ENCODE measurements around the gene LAMP5. TPM values are rescaled to one million over a fixed set of nuclear protein-coding genes. Genes with fewer than 3 reads are reported as not detected.

LAMP5 gene
- total and polyA plus RNA-seq, 10 donors = 0.26 to 1.5 (median 0.73) TPM

DNA sequence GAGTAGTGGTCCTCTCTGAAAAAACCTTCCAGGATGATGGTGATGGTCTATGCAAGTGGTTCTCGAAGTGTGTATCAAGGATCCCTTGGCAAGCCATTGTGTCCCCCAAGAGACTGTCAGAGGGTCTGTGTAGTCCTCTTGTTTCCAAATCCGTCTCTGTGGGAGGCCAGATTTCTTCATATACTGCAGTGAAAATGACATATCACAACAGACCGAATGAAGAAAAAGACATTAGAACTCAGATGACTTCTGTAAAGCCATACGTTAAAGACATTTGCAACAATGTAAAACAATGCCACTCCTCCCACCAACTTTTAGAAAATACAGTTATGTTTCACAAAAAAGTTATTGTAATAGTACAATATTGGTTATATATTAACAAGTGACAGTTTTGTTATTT lies 27.2 kb upstream of the LAMP5 start:
- 84 to 93% (median 87%) methylated on average over 4 of the region's 4 CpGs for WGBS, 5 donors
- H3K27me3 ChIP-seq (replicated peaks in 1 of 7) = no peaks in the 10 kb centered on the region
- no peaks in the 10 kb centered on the region for H3K36me3 ChIP-seq
- no peak overlapping the region for H3K4me3 ChIP-seq
- TF ChIP-seq POLR2A (IDR thresholded peaks at IDR 0.05) = no peak
- no peak for TF ChIP-seq CTCF (IDR thresholded peaks at IDR 0.05 in 8 of 11, conservative IDR thresholded peaks at IDR 0.05 in 3 of 11)
- no peak for TF ChIP-seq POLR2AphosphoS5 (IDR thresholded peaks at IDR 0.05)
- no peak overlapping the region for H3K27ac ChIP-seq
- intact Hi-C loops (cut with DNase I; ENCODE audit: low total_unique reads) = no loop called here
- no peak for DNase-seq
- no peaks in the 10 kb centered on the region for H3K9me3 ChIP-seq
- peaks cover 0 to 9% (median 7%) of the 10 kb centered on the region in 6 donors for H3K4me1 ChIP-seq

GRCh38 chr20:9488063-9488462 lies 26.3 kb upstream of the LAMP5 start:
- Histone ChIP-seq H3K36me3 (no peaks in the 10 kb centered on the region), H3K4me3 (no peak overlapping the region), H3K27me3 (replicated peaks in 1 of 7) (no peaks in the 10 kb centered on the region), H3K9me3 (no peaks in the 10 kb centered on the region), H3K27ac (no peak overlapping the region), H3K4me1 (peaks cover 0 to 1% (median under 1%) of the 10 kb centered on the region in 6 donors)
- DNase-seq = no peak
- WGBS, 5 donors = 38 to 43% (median 42%) methylated on average over 2 of the region's 2 CpGs
- intact Hi-C loops (cut with DNase I; ENCODE audit: low total_unique reads) = no loop called here
- TF ChIP-seq POLR2AphosphoS5 (IDR thresholded peaks at IDR 0.05) (no peak), POLR2A (IDR thresholded peaks at IDR 0.05) (no peak), CTCF (IDR thresholded peaks at IDR 0.05 in 8 of 11, conservative IDR thresholded peaks at IDR 0.05 in 3 of 11) (no peak)

GRCh38 chr20:9490161-9490560 lies 24.2 kb upstream of the LAMP5 start:
- Histone ChIP-seq H3K4me1 (no peaks in the 10 kb centered on the region), H3K27ac (no peak overlapping the region), H3K27me3 (replicated peaks in 1 of 7) (no peaks in the 10 kb centered on the region), H3K4me3 (no peak overlapping the region), H3K9me3 (no peaks in the 10 kb centered on the region), H3K36me3 (no peaks in the 10 kb centered on the region)
- no peak for DNase-seq
- WGBS, 5 donors = 79 to 85% (median 79%) methylated on average over 3 of the region's 3 CpGs
- TF ChIP-seq POLR2A (IDR thresholded peaks at IDR 0.05) = no peak
- TF ChIP-seq POLR2AphosphoS5 (IDR thresholded peaks at IDR 0.05) = no peak
- no peak for TF ChIP-seq CTCF (IDR thresholded peaks at IDR 0.05 in 8 of 11, conservative IDR thresholded peaks at IDR 0.05 in 3 of 11)
- intact Hi-C loops (cut with DNase I; ENCODE audit: low total_unique reads) = no loop called here

DNA sequence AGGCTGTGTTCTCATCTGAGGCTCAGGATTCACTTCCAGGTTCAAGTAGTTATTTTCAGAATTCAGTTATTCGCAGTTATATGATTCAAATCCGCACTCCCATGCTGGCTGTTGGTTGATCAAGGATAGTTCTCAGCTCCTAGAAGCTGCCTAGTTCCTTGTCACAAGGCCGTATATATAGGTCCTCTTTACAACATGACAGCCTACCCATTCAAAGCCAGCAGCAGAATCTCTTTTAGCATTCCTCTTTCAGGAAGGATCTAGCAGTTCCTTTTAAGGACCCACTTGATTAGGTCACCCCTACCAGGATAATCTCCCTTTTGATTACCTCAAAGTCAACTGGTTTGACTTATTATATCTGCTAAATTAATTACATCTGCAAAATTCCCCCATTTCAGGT lies 23.8 kb upstream of the LAMP5 start:
- no peaks in the 10 kb centered on the region for H3K27me3 ChIP-seq (replicated peaks in 1 of 7)
- intact Hi-C loops (cut with DNase I; ENCODE audit: low total_unique reads) = no loop called here
- H3K4me1 ChIP-seq = no peaks in the 10 kb centered on the region
- H3K4me3 ChIP-seq = no peak overlapping the region
- no peaks in the 10 kb centered on the region for H3K9me3 ChIP-seq
- no peak for DNase-seq
- no peaks in the 10 kb centered on the region for H3K36me3 ChIP-seq
- no peak overlapping the region for H3K27ac ChIP-seq
- TF ChIP-seq POLR2A (IDR thresholded peaks at IDR 0.05) = no peak
- TF ChIP-seq POLR2AphosphoS5 (IDR thresholded peaks at IDR 0.05) = no peak
- no peak for TF ChIP-seq CTCF (IDR thresholded peaks at IDR 0.05 in 8 of 11, conservative IDR thresholded peaks at IDR 0.05 in 3 of 11)
- 86 to 89% (median 87%) methylated on average over 3 of the region's 3 CpGs for WGBS, 5 donors
